ENCODE data around the gene SFT2D1. TPM values are rescaled to one million over a fixed set of nuclear protein-coding genes. Genes with fewer than 3 reads are reported as not detected.
A peak's percentile ranks its signal among the peaks of the same experiment; 100 is the strongest.
"Not testable (repeated sequence)": the region's sequence is repeated elsewhere in the genome, so short reads cannot be mapped to it uniquely, and the experiment has no call there.

Gene SFT2D1
- total RNA-seq, 4 donors from 2014 or later: 41.1 to 59.4 (median 54.8) TPM

DNA sequence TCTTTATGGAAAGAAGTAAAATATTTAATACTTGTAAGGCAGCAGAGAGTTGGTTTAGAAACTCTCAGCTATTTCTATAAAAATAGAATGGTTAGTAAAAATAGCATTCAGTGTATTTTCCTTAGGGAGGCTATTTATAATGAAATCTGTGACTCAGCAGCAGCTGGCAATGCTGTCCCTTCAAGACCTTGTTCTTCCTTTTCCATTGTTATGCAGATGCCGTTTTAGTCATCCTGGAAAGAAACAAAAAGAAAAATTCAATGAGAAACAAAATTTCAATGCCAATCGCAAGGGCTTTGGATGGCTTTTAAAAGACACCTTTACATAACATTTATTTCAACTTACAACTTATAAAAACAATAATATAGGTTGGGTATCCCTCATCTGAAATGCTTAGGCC is 22.9 kb upstream of the SFT2D1 start:
- peaks cover 0 to 13% (median 3%) of the 10 kb centered on the region in 4 donors for H3K4me1 ChIP-seq
- no peaks in the 10 kb centered on the region for H3K27me3 ChIP-seq
- H3K36me3 ChIP-seq: peaks cover 0 to 54% (median 0%) of the 10 kb centered on the region in 3 donors
- H3K27ac ChIP-seq: peak overlapping the region in 1 of 4 donors; percentile 1
- DNase-seq (ENCODE audit: low spot score in 2 of 2): no peak
- no peaks in the 10 kb centered on the region for H3K9me3 ChIP-seq
- TF ChIP-seq CTCF (IDR thresholded peaks at IDR 0.05): no peak
- TF ChIP-seq EP300 (IDR thresholded peaks at IDR 0.05): no peak
- no peak for TF ChIP-seq POLR2A (IDR thresholded peaks at IDR 0.05)
- no peak overlapping the region for H3K4me3 ChIP-seq
- 36 to 37% methylated on average over 2 of the region's 2 CpGs for WGBS, 2 donors

- WGBS, 2 donors: 62 to 77% methylated on average over 7 of the region's 7 CpGs
- no peaks in the 10 kb centered on the region for H3K9me3 ChIP-seq
- H3K4me1 ChIP-seq: peaks cover 0 to 13% (median 4%) of the 10 kb centered on the region in 4 donors
- no peak overlapping the region for H3K4me3 ChIP-seq
- TF ChIP-seq CTCF (IDR thresholded peaks at IDR 0.05) (no peak), POLR2A (IDR thresholded peaks at IDR 0.05) (no peak), EP300 (IDR thresholded peaks at IDR 0.05) (no peak)
- H3K27ac ChIP-seq: peak overlapping the region in 1 of 4 donors; percentile 41
- H3K36me3 ChIP-seq: peaks cover 0 to 54% (median 0%) of the 10 kb centered on the region in 3 donors
- DNase-seq (ENCODE audit: low spot score in 2 of 2): no peak
- H3K27me3 ChIP-seq: no peaks in the 10 kb centered on the region
Observed at GRCh38 chr6:166364456-166364855, 22.1 kb upstream of the SFT2D1 start.

DNA sequence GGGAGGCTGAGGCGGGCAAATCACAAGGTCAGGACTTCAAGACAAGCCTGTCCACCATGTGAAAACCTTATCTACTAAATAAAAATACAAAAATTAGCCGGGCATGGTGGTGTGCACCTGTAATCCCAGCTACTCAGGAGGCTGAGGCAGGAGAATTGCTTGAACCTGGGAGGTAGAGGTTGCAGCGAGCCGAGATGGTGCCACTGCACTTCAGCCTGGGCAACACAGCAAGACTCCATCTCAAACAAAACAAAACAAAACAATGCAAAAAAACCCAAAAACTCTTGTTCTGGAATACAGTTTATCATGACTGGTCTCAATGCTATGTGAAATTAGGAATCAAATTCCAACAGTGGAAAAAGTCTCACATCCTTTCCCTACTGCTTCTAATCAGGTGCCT is 20.1 kb upstream of the SFT2D1 start:
- not testable (repeated sequence) for H3K9me3 ChIP-seq; DNase-seq (ENCODE audit: low spot score in 2 of 2); H3K27me3 ChIP-seq; H3K4me3 ChIP-seq; H3K27ac ChIP-seq
- peaks cover 0 to 40% (median 0%) of the 10 kb centered on the region in 3 donors for H3K36me3 ChIP-seq
- peaks cover 0 to 13% (median 4%) of the 10 kb centered on the region in 4 donors for H3K4me1 ChIP-seq
- WGBS, 2 donors: 92 to 97% methylated on average over 4 of the region's 4 CpGs

GRCh38 chr6:166361077-166361429 is 18.7 kb upstream of the SFT2D1 start:
- DNase-seq (ENCODE audit: low spot score in 2 of 2): peak; percentile 55 to 57
- Histone ChIP-seq H3K4me3 (no peak overlapping the region), H3K9me3 (no peaks in the 10 kb centered on the region), H3K4me1 (peaks cover 0 to 13% (median 4%) of the 10 kb centered on the region in 4 donors), H3K36me3 (peaks cover 0 to 32% (median 0%) of the 10 kb centered on the region in 3 donors), H3K27me3 (no peaks in the 10 kb centered on the region), H3K27ac (peak overlapping the region in 2 of 4 donors; percentile 22 to 69)
- 31 to 35% methylated on average over 3 of the region's 3 CpGs for WGBS, 2 donors
- TF ChIP-seq EP300 (IDR thresholded peaks at IDR 0.05): peak in 1 of 2 donors; percentile 71
- no peak for TF ChIP-seq POLR2A (IDR thresholded peaks at IDR 0.05)

GRCh38 chr6:166360243-166361076 is 18.1 kb upstream of the SFT2D1 start:
- no peak overlapping the region for H3K4me3 ChIP-seq
- H3K27me3 ChIP-seq: no peaks in the 10 kb centered on the region
- TF ChIP-seq EP300 (IDR thresholded peaks at IDR 0.05) (no peak), CTCF (IDR thresholded peaks at IDR 0.05) (no peak), POLR2A (IDR thresholded peaks at IDR 0.05) (no peak)
- peaks cover 0 to 13% (median 4%) of the 10 kb centered on the region in 4 donors for H3K4me1 ChIP-seq
- peaks cover 0 to 26% (median 0%) of the 10 kb centered on the region in 3 donors for H3K36me3 ChIP-seq
- H3K27ac ChIP-seq: peak overlapping the region in 2 of 4 donors; percentile 22 to 69
- peak in 1 of 2 donors; percentile 45 for DNase-seq (ENCODE audit: low spot score in 2 of 2)
- H3K9me3 ChIP-seq: no peaks in the 10 kb centered on the region
- WGBS, 2 donors: 41 to 42% methylated on average over 8 of the region's 8 CpGs

- peaks cover 0 to 4% (median 0%) of the 10 kb centered on the region in 4 donors for H3K9me3 ChIP-seq
- H3K4me1 ChIP-seq: peaks cover 0 to 4% (median 1%) of the 10 kb centered on the region in 4 donors
Observed at GRCh38 chr6:166355552-166355951, 13.2 kb upstream of the SFT2D1 start.

More at GRCh38 chr6:166355552-166355951, 13.2 kb upstream of the SFT2D1 start:
- TF ChIP-seq EP300 (IDR thresholded peaks at IDR 0.05) (no peak), POLR2A (IDR thresholded peaks at IDR 0.05) (no peak), CTCF (IDR thresholded peaks at IDR 0.05) (no peak)
- 59 to 73% methylated on average over 5 of the region's 5 CpGs for WGBS, 2 donors
- H3K27ac ChIP-seq: no peak overlapping the region
- no peaks in the 10 kb centered on the region for H3K36me3 ChIP-seq
- DNase-seq (ENCODE audit: low spot score in 2 of 2): no peak
- no peak overlapping the region for H3K4me3 ChIP-seq
- no peaks in the 10 kb centered on the region for H3K27me3 ChIP-seq
